ENCODE results near the gene BTBD9. TPM values are rescaled to one million over a fixed set of nuclear protein-coding genes. Genes with fewer than 3 reads are reported as not detected.

The BTBD9 gene
- total and polyA plus RNA-seq, 9 of the 15 experiments (the other 6 are each of a cell fraction or from before 2014, with no cell fraction given), result 0.08 to 1.6 (median 0.58) TPM

DNA sequence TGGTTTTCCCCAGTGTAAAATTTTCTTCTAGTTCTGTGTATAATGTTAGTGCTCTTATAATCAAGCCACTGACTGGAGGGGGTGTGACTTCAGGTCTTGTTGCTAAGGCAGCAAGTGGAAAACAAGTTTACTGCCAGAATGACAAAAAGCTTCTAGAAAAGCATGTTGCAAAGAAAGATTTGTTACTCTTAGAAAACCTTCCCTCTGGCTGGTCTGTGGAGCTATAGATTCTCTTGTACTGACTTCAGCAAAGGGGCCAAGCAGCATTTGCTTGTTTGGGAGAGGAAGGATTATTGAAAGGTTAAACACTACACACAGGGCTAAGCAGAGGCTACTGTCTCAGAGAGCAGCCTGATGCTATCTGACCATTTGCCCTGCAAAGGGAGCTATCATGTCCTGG is 288.8 kb downstream of the BTBD9 start:
- Histone ChIP-seq H2AFZ (ENCODE audit: low read depth, low read length) (no peak overlapping the region), H3K27me3 (ENCODE audit: control insufficient read depth in 2 of 2, insufficient read depth in 2 of 2, low read length in 2 of 2) (peaks cover 0 to 3% of the 10 kb centered on the region in 2 experiments; a peak in 1 of 5 replicates), H3K27ac (ENCODE audit: extremely low read depth, low read depth, low read length) (no peak overlapping the region), H3K9ac (ENCODE audit: insufficient read depth in 1 of 2, low read depth in 2 of 2, low read length in 2 of 2) (no peak overlapping the region), H3K79me2 (ENCODE audit: control insufficient read depth, insufficient read depth, low read length) (no peaks in the 10 kb centered on the region), H3K36me3 (ENCODE audit: control insufficient read depth, insufficient read depth, low read length) (no peaks in the 10 kb centered on the region), H4K20me1 (replicated peaks; ENCODE audit: control insufficient read depth, insufficient read depth, low read length) (no peaks in the 10 kb centered on the region), H3K4me3 (no peak overlapping the region), H3K4me2 (ENCODE audit: insufficient read depth, low read length) (no peak overlapping the region), H3K4me1 (replicated peaks in 1 of 2; ENCODE audit: control insufficient read depth in 2 of 2, insufficient read depth in 2 of 2, low read length in 2 of 2) (no peaks in the 10 kb centered on the region), H3K9me1 (ENCODE audit: control insufficient read depth, insufficient read depth, low read length) (no peaks in the 10 kb centered on the region), H3K9me3 (replicated peaks; ENCODE audit: control insufficient read depth, insufficient read depth, low read depth, low read length) (no peaks in the 10 kb centered on the region)
- ATAC-seq (no peak), DNase-seq (ENCODE audit: extremely low read depth in 1 of 4, low spot score in 3 of 4) (no peak), FAIRE-seq (no peak)
- ChIA-PET POLR2A (interaction anchor here (0.6 kb wide), 1 partner anchor 1102 kb away, joined by 3 read pairs; no protein-coding TSS in a partner anchor), CTCF (ENCODE audit: low intra/inter-chr PET ratio) (no interaction called here)
- no TSS peak for BruUV-seq (replicated peaks)
- in situ Hi-C loops (cut with MboI), result no loop called here
- intact Hi-C loops (cut with micrococcal nuclease), result no loop called here
- no peak for TF ChIP-seq PHF8 (IDR thresholded peaks at IDR 0.05; ENCODE audit: borderline replicate concordance, low read length)
- TF ChIP-seq RFX1 (IDR thresholded peaks at IDR 0.05), result 0 out of 2 replicates have a peak, but pooled peaks have one; percentile 15
- no peak for TF ChIP-seq CREB1 (IDR thresholded peaks at IDR 0.05)
- no peak for TF ChIP-seq CREB1 (CRISPR knock-in tag; IDR thresholded peaks at IDR 0.05)
- TF ChIP-seq ZFX (CRISPR knock-in tag; IDR thresholded peaks at IDR 0.05), result no peak
- TF ChIP-seq POLR3G (IDR thresholded peaks at IDR 0.05; ENCODE audit: extremely low read depth, insufficient read length, insufficient replicate concordance), result no peak

DNA sequence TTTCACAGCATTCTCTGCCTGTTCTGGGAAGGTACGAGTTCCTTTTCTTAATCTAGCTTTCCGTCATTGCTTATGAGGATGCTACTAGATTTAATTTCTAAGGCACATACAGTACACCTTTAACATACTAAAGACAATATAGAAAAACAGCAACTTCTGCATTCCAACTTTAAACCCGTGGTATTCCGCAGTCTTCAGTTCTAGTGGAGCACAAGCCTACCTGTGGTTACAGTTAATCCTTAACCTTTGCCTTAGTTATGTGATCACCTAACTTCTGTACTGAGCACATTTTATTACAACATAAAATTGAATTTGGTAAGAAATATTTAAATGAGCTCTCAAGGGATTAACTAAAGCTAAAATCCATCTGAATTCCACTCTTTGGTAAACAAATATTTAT is 289.5 kb downstream of the BTBD9 start:
- Histone ChIP-seq H2AFZ (ENCODE audit: low read depth, low read length) (no peak overlapping the region), H3K36me3 (ENCODE audit: control insufficient read depth, insufficient read depth, low read length) (no peaks in the 10 kb centered on the region), H3K27me3 (ENCODE audit: control insufficient read depth in 2 of 2, insufficient read depth in 2 of 2, low read length in 2 of 2) (peaks cover 0 to 6% of the 10 kb centered on the region in 2 experiments; a peak in 3 of 5 replicates), H3K4me1 (replicated peaks in 1 of 2; ENCODE audit: control insufficient read depth in 2 of 2, insufficient read depth in 2 of 2, low read length in 2 of 2) (no peaks in the 10 kb centered on the region), H3K9me3 (replicated peaks; ENCODE audit: control insufficient read depth, insufficient read depth, low read depth, low read length) (no peaks in the 10 kb centered on the region), H3K4me2 (ENCODE audit: insufficient read depth, low read length) (no peak overlapping the region), H3K27ac (ENCODE audit: extremely low read depth, low read depth, low read length) (no peak overlapping the region), H4K20me1 (replicated peaks; ENCODE audit: control insufficient read depth, insufficient read depth, low read length) (no peaks in the 10 kb centered on the region), H3K79me2 (ENCODE audit: control insufficient read depth, insufficient read depth, low read length) (no peaks in the 10 kb centered on the region), H3K9me1 (ENCODE audit: control insufficient read depth, insufficient read depth, low read length) (no peaks in the 10 kb centered on the region), H3K4me3 (no peak overlapping the region), H3K9ac (ENCODE audit: insufficient read depth in 1 of 2, low read depth in 2 of 2, low read length in 2 of 2) (no peak overlapping the region)
- TF ChIP-seq EP400 (IDR thresholded peaks at IDR 0.05) (no peak), ZSCAN32 (CRISPR knock-in tag; IDR thresholded peaks at IDR 0.05) (no peak), FOXK1 (CRISPR knock-in tag; IDR thresholded peaks at IDR 0.05; ENCODE audit: borderline replicate concordance) (no peak)
- no TSS peak for BruUV-seq (replicated peaks)
- no peak for FAIRE-seq
- WGBS (ENCODE audit: insufficient coverage, low coverage, missing lambda C conversion rate), result 2% methylated on average over 4 of the region's 4 CpGs
- intact Hi-C loops (cut with micrococcal nuclease) (no loop called here), in situ Hi-C loops (cut with MboI) (no loop called here)
- DNase-seq (ENCODE audit: extremely low read depth in 1 of 4, low spot score in 3 of 4), result no peak
- ChIA-PET CTCF (ENCODE audit: low intra/inter-chr PET ratio) (no interaction called here), POLR2A (interaction anchor here (0.9 kb wide), 1 partner anchor 41 kb away, joined by 3 read pairs; no protein-coding TSS in a partner anchor)
- no peak for ATAC-seq
